Measurements from ENCODE around the gene ELK1. TPM values are rescaled to one million over a fixed set of nuclear protein-coding genes. Genes with fewer than 3 reads are reported as not detected.

Gene ELK1
- total RNA-seq, 4 donors from 2014 or later: 11.6 to 27.5 (median 18.6) TPM

GRCh38 chrX:47614618-47615017 is 35.7 kb downstream of the ELK1 start:
- no peak overlapping the region for H3K27ac ChIP-seq
- WGBS, 2 donors (ENCODE audit: low coverage in 1 of 2): 78 to 80% methylated on average over 1 to 5 of the region's 5 CpGs
- H3K9me3 ChIP-seq: no peaks in the 10 kb centered on the region
- intact Hi-C loops (cut with DNase I; ENCODE audit: low total_unique reads): no loop called here
- TF ChIP-seq EP300 (IDR thresholded peaks at IDR 0.05; ENCODE audit: low read depth) (no peak), POLR2A (IDR thresholded peaks at IDR 0.05) (no peak), POLR2AphosphoS5 (IDR thresholded peaks at IDR 0.05) (no peak), CTCF (IDR thresholded peaks at IDR 0.05) (no peak)
- in situ Hi-C loops (cut with MboI; ENCODE audit: low pct_ligation_motif_present in 1 of 4, low pct_unique_long_range_greater_than_20kb in 1 of 4, low sequenced_read_pairs in 3 of 4): no loop called here
- peaks cover 5% of the 10 kb centered on the region for H3K27me3 ChIP-seq
- H3K4me3 ChIP-seq: no peak overlapping the region
- H3K36me3 ChIP-seq: no peaks in the 10 kb centered on the region
- DNase-seq: no peak
- peaks cover 0 to 3% (median 0%) of the 10 kb centered on the region in 4 donors for H3K4me1 ChIP-seq

- Histone ChIP-seq H3K4me1 (no peaks in the 10 kb centered on the region), H3K27ac (no peak overlapping the region), H3K9me3 (no peaks in the 10 kb centered on the region), H3K27me3 (no peaks in the 10 kb centered on the region), H3K36me3 (no peaks in the 10 kb centered on the region), H3K4me3 (no peak overlapping the region)
- in situ Hi-C loops (cut with MboI; ENCODE audit: low pct_ligation_motif_present in 1 of 4, low pct_unique_long_range_greater_than_20kb in 1 of 4, low sequenced_read_pairs in 3 of 4): no loop called here
- no peak for DNase-seq
- TF ChIP-seq POLR2A (IDR thresholded peaks at IDR 0.05) (no peak), CTCF (IDR thresholded peaks at IDR 0.05) (no peak), POLR2AphosphoS5 (IDR thresholded peaks at IDR 0.05) (no peak), EP300 (IDR thresholded peaks at IDR 0.05; ENCODE audit: low read depth) (no peak)
- 87% methylated on average over 8 of the region's 8 CpGs; no CpG with 5 or more reads in 1 of the 2 donors for WGBS, 2 donors (ENCODE audit: low coverage in 1 of 2)
- intact Hi-C loops (cut with DNase I; ENCODE audit: low total_unique reads): no loop called here
Measured at GRCh38 chrX:47613082-47613481, 37.3 kb downstream of the ELK1 start.

GRCh38 chrX:47612418-47612817 is 37.9 kb downstream of the ELK1 start:
- Histone ChIP-seq H3K27me3 (no peaks in the 10 kb centered on the region), H3K4me3 (no peak overlapping the region), H3K4me1 (no peaks in the 10 kb centered on the region), H3K9me3 (no peaks in the 10 kb centered on the region), H3K36me3 (no peaks in the 10 kb centered on the region), H3K27ac (no peak overlapping the region)
- intact Hi-C loops (cut with DNase I; ENCODE audit: low total_unique reads): no loop called here
- TF ChIP-seq EP300 (IDR thresholded peaks at IDR 0.05; ENCODE audit: low read depth): no peak
- TF ChIP-seq POLR2AphosphoS5 (IDR thresholded peaks at IDR 0.05): no peak
- no peak for TF ChIP-seq POLR2A (IDR thresholded peaks at IDR 0.05)
- TF ChIP-seq CTCF (IDR thresholded peaks at IDR 0.05): no peak
- in situ Hi-C loops (cut with MboI; ENCODE audit: low pct_ligation_motif_present in 1 of 4, low pct_unique_long_range_greater_than_20kb in 1 of 4, low sequenced_read_pairs in 3 of 4): no loop called here
- no peak for DNase-seq

GRCh38 chrX:47611926-47612325 is 38.4 kb downstream of the ELK1 start:
- H3K4me3 ChIP-seq: no peak overlapping the region
- no peaks in the 10 kb centered on the region for H3K9me3 ChIP-seq
- in situ Hi-C loops (cut with MboI; ENCODE audit: low pct_ligation_motif_present in 1 of 4, low pct_unique_long_range_greater_than_20kb in 1 of 4, low sequenced_read_pairs in 3 of 4): no loop called here
- no peaks in the 10 kb centered on the region for H3K36me3 ChIP-seq
- intact Hi-C loops (cut with DNase I; ENCODE audit: low total_unique reads): no loop called here
- H3K27me3 ChIP-seq: no peaks in the 10 kb centered on the region
- no peaks in the 10 kb centered on the region for H3K4me1 ChIP-seq
- no peak overlapping the region for H3K27ac ChIP-seq
- WGBS, 2 donors (ENCODE audit: low coverage in 1 of 2): 71% methylated on average over 2 of the region's 2 CpGs; no CpG with 5 or more reads in 1 of the 2 donors
- TF ChIP-seq EP300 (IDR thresholded peaks at IDR 0.05; ENCODE audit: low read depth) (no peak), CTCF (IDR thresholded peaks at IDR 0.05) (no peak), POLR2AphosphoS5 (IDR thresholded peaks at IDR 0.05) (no peak), POLR2A (IDR thresholded peaks at IDR 0.05) (no peak)
- no peak for DNase-seq
